NCI-H82 treated with DMSO at 0.1 percent for 48 hours (cell line): ENCODE measurements around the gene CKS1B.

Experiments used
- DNase-seq: peaks from one replicate; lab custom pipeline; 2025; ENCODE audit not compliant: unreplicated experiment; lab: John Stamatoyannopoulos, UW

Gene CKS1B

GRCh38 chr1:155012776-155013602 lies 38.5 kb downstream of the CKS1B start:
- DNase-seq, result no peak

- no peak for DNase-seq
Measured at GRCh38 chr1:155013632-155014031, 39.2 kb downstream of the CKS1B start.

DNA sequence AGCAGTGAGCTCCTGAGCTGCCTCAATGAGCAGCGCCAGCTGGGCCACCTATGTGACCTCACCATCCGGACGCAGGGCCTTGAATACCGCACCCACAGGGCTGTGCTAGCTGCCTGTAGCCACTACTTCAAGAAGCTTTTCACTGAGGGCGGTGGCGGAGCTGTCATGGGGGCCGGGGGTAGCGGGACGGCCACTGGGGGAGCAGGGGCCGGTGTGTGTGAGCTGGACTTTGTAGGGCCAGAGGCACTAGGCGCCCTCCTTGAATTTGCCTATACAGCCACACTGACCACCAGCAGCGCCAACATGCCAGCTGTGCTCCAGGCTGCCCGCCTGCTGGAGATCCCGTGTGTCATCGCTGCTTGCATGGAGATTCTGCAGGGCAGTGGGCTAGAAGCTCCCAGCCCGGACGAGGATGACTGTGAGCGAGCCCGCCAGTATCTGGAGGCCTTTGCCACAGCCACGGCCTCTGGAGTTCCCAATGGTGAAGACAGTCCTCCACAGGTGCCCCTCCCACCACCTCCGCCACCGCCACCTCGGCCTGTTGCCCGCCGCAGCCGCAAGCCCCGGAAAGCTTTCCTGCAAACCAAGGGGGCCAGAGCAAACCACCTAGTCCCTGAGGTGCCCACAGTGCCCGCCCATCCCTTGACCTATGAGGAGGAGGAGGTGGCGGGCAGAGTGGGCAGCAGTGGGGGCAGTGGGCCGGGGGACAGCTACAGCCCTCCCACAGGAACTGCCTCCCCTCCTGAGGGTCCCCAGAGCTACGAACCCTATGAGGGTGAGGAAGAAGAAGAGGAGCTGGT lies 40.4 kb downstream of the CKS1B start:
- DNase-seq, result no peak

DNA sequence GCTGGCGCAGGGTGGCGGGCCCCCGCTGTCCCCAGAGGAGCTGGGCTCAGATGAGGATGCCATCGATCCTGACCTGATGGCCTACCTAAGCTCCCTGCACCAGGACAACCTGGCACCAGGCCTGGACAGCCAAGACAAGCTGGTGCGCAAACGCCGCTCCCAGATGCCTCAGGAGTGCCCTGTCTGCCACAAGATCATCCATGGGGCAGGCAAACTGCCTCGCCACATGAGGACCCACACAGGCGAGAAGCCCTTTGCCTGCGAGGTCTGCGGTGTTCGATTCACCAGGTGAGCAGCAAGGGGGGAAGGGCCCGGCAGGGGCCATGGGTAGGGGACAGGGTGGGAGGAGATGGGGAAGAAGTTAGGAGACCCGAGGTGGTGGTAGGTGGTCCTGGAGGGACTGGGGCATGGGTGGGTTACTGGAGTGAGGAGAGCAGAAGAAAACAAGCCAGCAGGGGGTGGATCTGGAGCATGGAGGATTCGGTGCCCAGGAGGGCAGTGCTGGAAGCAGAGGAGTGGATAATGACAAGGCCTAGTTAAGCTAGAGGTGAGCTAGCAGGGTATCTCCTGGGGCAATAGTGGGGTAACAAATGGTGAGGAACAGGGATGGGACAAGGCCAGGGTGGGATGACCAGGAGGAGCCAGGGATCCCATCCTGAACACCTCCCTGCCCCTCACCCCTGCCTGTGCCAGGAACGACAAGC lies 41.2 kb downstream of the CKS1B start:
- DNase-seq, result no peak

GRCh38 chr1:155016231-155016831 lies 41.9 kb downstream of the CKS1B start:
- DNase-seq, result no peak

DNA sequence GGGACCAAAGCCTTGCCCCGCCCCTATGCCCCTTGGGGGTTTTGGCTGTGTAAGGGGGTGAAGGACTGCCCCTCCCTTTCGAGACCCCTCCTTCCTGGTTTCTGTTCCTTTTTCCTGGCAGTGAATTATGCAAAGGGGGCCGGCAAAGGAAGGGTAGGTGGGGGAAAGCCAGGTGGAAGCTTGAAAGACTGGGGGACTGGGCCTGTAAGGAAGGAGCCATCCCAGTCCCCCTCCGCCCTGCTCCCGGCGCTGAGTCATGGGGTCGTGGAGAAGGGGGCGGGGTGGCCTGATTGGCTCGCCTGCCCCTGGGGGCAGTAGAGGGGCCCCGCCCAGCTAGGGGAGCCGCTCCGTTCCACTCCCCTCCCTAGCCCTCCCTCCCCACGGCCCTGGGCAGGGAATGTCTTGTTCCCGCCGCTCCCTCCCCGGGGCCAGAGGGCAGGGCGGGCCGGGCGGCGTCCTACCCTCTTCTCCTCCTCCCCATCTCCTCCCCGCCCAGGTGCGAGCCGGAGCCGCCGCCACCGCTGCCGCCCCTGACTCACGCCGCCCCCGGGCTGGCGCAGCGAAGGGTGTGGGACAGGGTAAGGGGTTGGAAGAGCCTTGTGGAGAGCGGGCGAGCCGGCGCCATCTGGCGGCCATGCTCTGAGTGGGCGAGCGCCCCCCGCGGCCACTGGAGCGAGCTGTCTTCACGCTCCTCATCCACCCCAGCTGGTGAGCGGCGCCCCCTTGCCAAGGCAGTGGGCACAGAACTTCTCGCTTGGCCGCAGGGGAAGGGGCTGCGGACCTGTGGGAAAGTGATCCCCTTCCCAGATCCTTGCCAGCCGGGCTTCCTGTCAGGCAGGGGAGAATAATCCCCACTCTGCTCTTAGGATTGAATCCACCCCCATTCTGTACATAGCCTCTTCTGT lies 42.8 kb downstream of the CKS1B start:
- DNase-seq, result peak; percentile 85

DNA sequence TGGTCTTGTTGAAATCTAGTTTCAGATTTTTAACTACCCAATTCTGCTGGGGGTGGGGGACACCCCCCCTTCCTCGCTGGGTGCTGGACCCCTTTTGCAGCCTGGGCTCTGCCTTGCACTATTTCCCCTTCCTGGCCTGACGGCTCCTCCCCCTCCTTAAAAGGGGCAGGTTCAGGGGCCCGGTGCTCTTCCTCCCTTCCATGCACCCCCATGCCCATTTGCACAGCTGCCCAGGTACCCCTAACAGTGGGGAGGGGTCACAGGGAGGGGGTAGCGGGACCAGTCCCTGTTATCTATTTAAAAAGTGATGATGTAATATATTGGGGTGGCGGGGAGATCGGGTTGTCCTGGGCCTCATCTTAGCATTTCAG lies 43.5 kb downstream of the CKS1B start:
- DNase-seq, result no peak

DNA sequence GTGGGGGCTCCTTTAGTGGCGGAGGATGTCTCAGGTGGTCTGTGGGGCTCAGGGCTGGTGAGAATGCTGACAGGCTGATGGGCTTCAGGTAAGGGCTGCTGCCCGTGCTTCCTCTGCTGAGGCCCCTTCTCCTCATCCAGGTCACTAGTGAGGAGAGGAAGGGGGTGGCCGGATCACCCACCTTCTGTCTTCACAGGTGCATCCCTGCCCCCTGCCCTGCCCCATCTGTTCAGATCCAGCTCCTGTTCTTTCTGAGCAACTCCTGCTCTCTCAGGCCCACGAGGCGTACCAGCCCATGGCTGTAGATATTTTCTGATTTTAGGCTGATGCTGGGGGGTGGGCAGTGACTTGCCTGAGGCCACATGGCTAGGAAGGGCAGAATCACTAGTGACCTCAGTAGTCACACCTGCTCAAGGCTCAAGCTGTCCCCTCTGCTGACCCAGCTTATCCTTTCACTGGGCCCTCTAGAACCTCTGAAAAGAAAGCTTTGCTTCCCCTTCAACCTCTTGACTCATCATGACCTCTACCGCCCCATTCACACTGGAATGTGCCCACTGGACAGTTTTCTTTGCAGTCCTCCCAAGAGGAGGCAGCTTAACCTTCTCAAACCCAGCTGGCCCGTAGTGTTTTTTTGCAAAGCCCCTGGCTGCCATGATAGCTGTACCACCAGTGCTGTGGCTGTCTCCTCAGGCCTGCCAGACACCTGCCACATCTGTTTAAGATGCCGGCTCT lies 44.3 kb downstream of the CKS1B start:
- no peak for DNase-seq

GRCh38 chr1:155019377-155020245 lies 45.1 kb downstream of the CKS1B start:
- DNase-seq, result no peak

DNA sequence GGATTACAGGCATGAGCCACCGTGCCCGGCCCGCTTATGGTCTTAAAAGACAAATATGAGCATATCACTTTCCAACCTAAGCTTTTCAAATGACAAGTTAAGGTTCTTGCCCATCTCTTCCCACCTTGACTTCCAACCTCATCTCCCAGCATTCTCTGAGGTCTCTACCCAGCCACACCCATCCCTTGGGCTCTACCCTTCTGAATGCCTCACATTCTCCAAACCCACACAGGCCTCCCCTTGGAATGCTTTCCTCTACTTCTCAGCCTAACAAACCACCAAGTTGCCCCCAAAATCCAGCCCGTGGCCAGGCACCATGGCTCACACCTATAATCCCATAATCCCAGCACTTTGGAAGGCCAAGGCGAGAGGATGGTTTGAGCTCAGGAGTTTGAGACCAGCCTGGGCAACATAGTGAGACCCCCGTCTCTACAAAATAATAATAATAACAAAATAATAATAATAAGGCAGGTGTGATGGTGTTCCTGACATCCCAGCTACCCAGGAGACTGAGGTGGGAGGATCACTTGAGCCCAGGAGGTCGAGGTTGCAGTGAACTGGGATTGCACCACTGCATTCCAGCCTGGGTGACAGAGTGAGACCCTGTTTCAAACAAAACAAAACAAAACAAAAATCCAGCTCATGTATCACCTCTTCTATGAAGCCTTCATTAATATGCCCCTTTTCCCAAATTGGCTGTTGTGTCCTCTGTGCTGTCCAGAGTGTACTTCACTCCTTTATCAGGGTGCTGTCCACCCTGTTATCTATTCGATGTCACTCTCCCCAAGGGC lies 47.9 kb downstream of the CKS1B start:
- no peak for DNase-seq

DNA sequence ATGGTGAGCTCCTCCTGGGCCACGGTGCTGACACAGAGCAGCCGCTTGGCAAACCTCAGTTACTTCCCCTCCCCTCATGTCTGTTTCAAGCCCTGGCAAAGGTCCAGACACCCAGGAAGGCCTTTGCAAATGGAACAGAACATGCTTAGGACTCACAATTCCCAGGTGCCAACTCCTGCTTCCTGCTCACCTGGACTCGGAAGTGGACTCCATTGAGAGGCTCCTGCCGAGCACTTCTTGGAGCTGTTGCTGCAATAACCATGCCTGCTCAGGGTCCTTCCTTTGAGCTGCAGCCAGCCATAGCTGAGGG lies 48.4 kb downstream of the CKS1B start:
- DNase-seq, result no peak

DNA sequence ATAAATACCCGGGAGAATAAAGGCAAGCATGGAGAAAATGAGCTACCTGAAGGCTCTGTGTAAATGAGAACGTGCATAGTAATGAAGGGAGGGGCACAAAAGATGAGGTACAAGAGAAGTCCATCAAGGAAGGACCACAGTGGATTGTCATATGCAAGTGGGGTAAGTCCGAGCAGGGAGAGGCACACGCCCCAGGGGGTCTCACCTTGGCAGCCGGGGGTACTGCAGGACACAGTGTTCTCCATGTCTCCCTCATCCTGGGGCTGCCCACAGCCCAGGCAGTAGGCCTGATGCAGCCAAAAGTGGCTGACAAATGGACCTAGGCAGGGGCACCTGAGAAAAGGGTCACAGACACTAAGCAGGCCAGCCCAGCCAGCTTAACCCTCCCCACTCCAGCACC lies 49.1 kb downstream of the CKS1B start:
- DNase-seq, result no peak

- DNase-seq, result no peak
Measured at GRCh38 chr1:155024315-155024714, 49.8 kb downstream of the CKS1B start.

- no peak for DNase-seq
Measured at GRCh38 chr1:155026154-155026553, 51.7 kb downstream of the CKS1B start.

DNA sequence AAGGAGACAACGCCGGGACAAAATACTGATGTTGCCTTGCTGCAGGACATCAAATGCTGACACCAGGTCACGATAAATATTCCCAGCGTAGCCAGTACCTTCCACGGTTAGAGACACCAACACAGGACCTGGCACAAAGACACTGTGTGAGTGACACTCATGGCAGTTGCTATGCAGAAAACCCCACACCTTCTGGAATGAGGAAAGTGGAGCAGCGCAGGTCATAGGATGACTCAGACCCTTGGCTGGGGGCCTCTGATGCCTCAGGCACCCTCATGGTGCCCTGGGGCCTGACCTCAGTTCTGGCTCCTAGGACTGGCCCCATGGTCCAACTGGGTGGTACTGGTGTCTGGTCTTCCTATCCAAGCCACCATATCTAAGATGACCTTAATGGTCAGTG lies 52.1 kb downstream of the CKS1B start:
- DNase-seq, result no peak
